ENCODE measurements around the gene SGCA. TPM values are rescaled to one million over a fixed set of nuclear protein-coding genes. Genes with fewer than 3 reads are reported as not detected.

Gene SGCA
- total and polyA plus RNA-seq, 2 of the 13 experiments (the other 11 are each of a cell fraction or from before 2014, with no cell fraction given), result not detected

GRCh38 chr17:50210240-50211225 lies 44.7 kb downstream of the SGCA start (continued):
- TF ChIP-seq HMGA1 (CRISPR knock-in tag; conservative IDR thresholded peaks at IDR 0.05) (no peak), SMARCC2 (IDR thresholded peaks at IDR 0.05) (no peak), MAFK (conservative IDR thresholded peaks at IDR 0.05 in 1 of 2, IDR thresholded peaks at IDR 0.05 in 1 of 2; ENCODE audit: low read length in 2 of 2) (no peak), ZNF550 (CRISPR knock-in tag; IDR thresholded peaks at IDR 0.05; ENCODE audit: borderline replicate concordance) (no peak), ZBTB38 (CRISPR knock-in tag; IDR thresholded peaks at IDR 0.05) (no peak), NONO (IDR thresholded peaks at IDR 0.05) (no peak), NONO (CRISPR knock-in tag; conservative IDR thresholded peaks at IDR 0.05) (no peak), ZNF7 (CRISPR knock-in tag; IDR thresholded peaks at IDR 0.05) (no peak), ZNF816 (CRISPR knock-in tag; IDR thresholded peaks at IDR 0.05; ENCODE audit: borderline replicate concordance) (no peak), RBFOX2 (IDR thresholded peaks at IDR 0.05; ENCODE audit: low read depth, low read length) (no peak), ZBTB8A (CRISPR knock-in tag; IDR thresholded peaks at IDR 0.05; ENCODE audit: borderline replicate concordance, low read depth) (no peak), HMG20A (CRISPR knock-in tag; IDR thresholded peaks at IDR 0.05; ENCODE audit: borderline replicate concordance) (no peak), JDP2 (CRISPR knock-in tag; IDR thresholded peaks at IDR 0.05; ENCODE audit: borderline replicate concordance) (no peak), POLR2A (IDR thresholded peaks at IDR 0.05; ENCODE audit: insufficient read depth in 1 of 2, low read depth in 2 of 2, low read length in 2 of 2) (no peak), ZNF766 (CRISPR knock-in tag; IDR thresholded peaks at IDR 0.05; ENCODE audit: borderline replicate concordance) (no peak), MIER2 (CRISPR knock-in tag; IDR thresholded peaks at IDR 0.05) (no peak), GTF3A (CRISPR knock-in tag; conservative IDR thresholded peaks at IDR 0.05) (no peak), KMT2A (CRISPR knock-in tag; IDR thresholded peaks at IDR 0.05) (no peak), DZIP1 (CRISPR knock-in tag; IDR thresholded peaks at IDR 0.05) (no peak; the same call in 1 of the 2 replicates), PRDM10 (CRISPR knock-in tag; IDR thresholded peaks at IDR 0.05; ENCODE audit: low read depth) (no peak), MZF1 (CRISPR knock-in tag; IDR thresholded peaks at IDR 0.05; ENCODE audit: borderline replicate concordance) (no peak), ZNF317 (CRISPR knock-in tag; IDR thresholded peaks at IDR 0.05) (no peak), ZNF607 (CRISPR knock-in tag; IDR thresholded peaks at IDR 0.05; ENCODE audit: borderline replicate concordance) (no peak), ZNF841 (CRISPR knock-in tag; IDR thresholded peaks at IDR 0.05; ENCODE audit: borderline replicate concordance) (no peak), AGO1 (IDR thresholded peaks at IDR 0.05; ENCODE audit: low read depth, low read length, poor library complexity, severe bottlenecking) (no peak)
